ENCODE data around the gene ENPP3. TPM values are rescaled to one million over a fixed set of nuclear protein-coding genes. Genes with fewer than 3 reads are reported as not detected.

ENPP3 gene
- total and polyA plus RNA-seq, 2 donors (not counting 1 experiment from before 2014, with no cell fraction given) = 0.18 to 0.25 TPM

GRCh38 chr6:131628726-131629125 lies 8.4 kb upstream of the ENPP3 start:
- no peaks in the 10 kb centered on the region for H4K20me1 ChIP-seq (ENCODE audit: control insufficient read depth, insufficient read depth, low read length, poor library complexity, severe bottlenecking)
- H3K4me3 Mint-ChIP-seq = peak overlapping the region; percentile 98
- CTCF ChIA-PET = interaction anchor here (0.6 to 3.3 kb wide), 28 partner anchors 8 to 1620 kb away, joined by 3 to 15 read pairs (median 4); partner anchors contain the start of gene ENPP3
- peaks cover 0 to under 1% (median 0%) of the 10 kb centered on the region in 4 experiments for H3K27me3 ChIP-seq (replicated peaks in 1 of 4; ENCODE audit: control extremely low read depth in 1 of 4, control insufficient read depth in 3 of 4, insufficient read depth in 4 of 4, low read length in 3 of 4)
- peaks cover 25% of the 10 kb centered on the region for H3K4me1 Mint-ChIP-seq
- H3K9me3 Mint-ChIP-seq (ENCODE audit: insufficient read depth) = no peaks in the 10 kb centered on the region
- DNase-seq (no peak), ATAC-seq (ENCODE audit: low read depth) (no peak)
- H3K9ac ChIP-seq (ENCODE audit: low read length) = peak overlapping the region; percentile 87
- H3K4me3 ChIP-seq (ENCODE audit: control extremely low read depth in 1 of 5, extremely low read depth in 1 of 5, insufficient read depth in 1 of 5, low read depth in 2 of 5, low read length in 4 of 5) = peak overlapping the region in 4 of 5 experiments; percentile 82 to 91 (median 87)
- H3K79me2 ChIP-seq (ENCODE audit: control insufficient read depth, insufficient read depth, low read length) = peaks cover 26% of the 10 kb centered on the region
- WGBS (ENCODE audit: insufficient coverage) = no CpG with 5 or more reads among the region's 1 CpG
- H3K36me3 ChIP-seq (replicated peaks in 1 of 2; ENCODE audit: control extremely low read depth in 1 of 2, control insufficient read depth in 1 of 2, extremely low read depth in 1 of 2, insufficient read depth in 2 of 2, low read length in 1 of 2) = peaks cover 11% of the 10 kb centered on the region in 2 experiments
- POLR2A ChIA-PET = interaction anchor here (0.7 to 0.9 kb wide), 2 partner anchors 8 to 430 kb away, joined by 3 read pairs; no protein-coding TSS in a partner anchor
- H3K27ac ChIP-seq (ENCODE audit: low read length in 2 of 2) = no peak overlapping the region
- peak overlapping the region; percentile 74 for H3K4me2 ChIP-seq (replicated peaks; ENCODE audit: low read depth, low read length, poor library complexity, severe bottlenecking)
- peak overlapping the region; percentile 98 for H2AFZ ChIP-seq (ENCODE audit: insufficient read depth, low read depth, low read length, poor library complexity, severe bottlenecking)
- no peak overlapping the region for H3K27ac Mint-ChIP-seq
- TF ChIP-seq CTCF (IDR thresholded peaks at IDR 0.05) (no peak), EZH2 (IDR thresholded peaks at IDR 0.05; ENCODE audit: borderline replicate concordance, insufficient read depth, low read depth, low read length, poor library complexity, severe bottlenecking) (no peak)
- peaks cover 9 to 11% of the 10 kb centered on the region in 2 donors for H3K4me1 ChIP-seq (ENCODE audit: control insufficient read depth in 2 of 2, insufficient read depth in 2 of 2, low read length in 2 of 2)
- no peaks in the 10 kb centered on the region for H3K9me3 ChIP-seq (ENCODE audit: control extremely low read depth in 1 of 3, control insufficient read depth in 2 of 3, insufficient read depth in 1 of 3, low read length in 2 of 3)
- peaks cover 4% of the 10 kb centered on the region for H3K27me3 Mint-ChIP-seq
- intact Hi-C loops (cut with micrococcal nuclease) = loop anchor here (1.0 to 10.0 kb wide), 7 partner anchors 54 to 743 kb away; partner anchors contain the start of genes AKAP7 and ENPP1

- POLR2A ChIA-PET = no interaction called here
- TF ChIP-seq EZH2 (IDR thresholded peaks at IDR 0.05; ENCODE audit: borderline replicate concordance, insufficient read depth, low read depth, low read length, poor library complexity, severe bottlenecking) = no peak
- H3K4me3 Mint-ChIP-seq = no peak overlapping the region
- H3K4me1 Mint-ChIP-seq = peaks cover 25% of the 10 kb centered on the region
- ATAC-seq (ENCODE audit: low read depth) (no peak), DNase-seq (no peak)
- no peaks in the 10 kb centered on the region for H4K20me1 ChIP-seq (ENCODE audit: control insufficient read depth, insufficient read depth, low read length, poor library complexity, severe bottlenecking)
- H3K27me3 Mint-ChIP-seq = peaks cover 9% of the 10 kb centered on the region
- H3K4me2 ChIP-seq (replicated peaks; ENCODE audit: low read depth, low read length, poor library complexity, severe bottlenecking) = no peak overlapping the region
- intact Hi-C loops (cut with micrococcal nuclease) = loop anchor here (2.0 to 10.0 kb wide), 4 partner anchors 53 to 725 kb away; partner anchors contain the start of genes AKAP7 and ENPP1
- H3K9me3 Mint-ChIP-seq (ENCODE audit: insufficient read depth) = no peaks in the 10 kb centered on the region
- peaks cover 2 to 3% of the 10 kb centered on the region in 2 experiments for H3K36me3 ChIP-seq (replicated peaks in 1 of 2; ENCODE audit: control extremely low read depth in 1 of 2, control insufficient read depth in 1 of 2, extremely low read depth in 1 of 2, insufficient read depth in 2 of 2, low read length in 1 of 2)
- H3K27ac ChIP-seq (ENCODE audit: low read length in 2 of 2) = no peak overlapping the region
- H3K4me1 ChIP-seq (ENCODE audit: control insufficient read depth in 2 of 2, insufficient read depth in 2 of 2, low read length in 2 of 2) = peaks cover 9 to 11% of the 10 kb centered on the region in 2 donors
- no peak overlapping the region for H3K27ac Mint-ChIP-seq
- peaks cover 24% of the 10 kb centered on the region for H3K79me2 ChIP-seq (ENCODE audit: control insufficient read depth, insufficient read depth, low read length)
- H3K27me3 ChIP-seq (replicated peaks in 1 of 4; ENCODE audit: control extremely low read depth in 1 of 4, control insufficient read depth in 3 of 4, insufficient read depth in 4 of 4, low read length in 3 of 4) = peaks cover 0 to 3% (median 0%) of the 10 kb centered on the region in 4 experiments
- 75% methylated on average over 2 of the region's 2 CpGs for WGBS (ENCODE audit: insufficient coverage)
- H3K9me3 ChIP-seq (ENCODE audit: control extremely low read depth in 1 of 3, control insufficient read depth in 2 of 3, insufficient read depth in 1 of 3, low read length in 2 of 3) = no peaks in the 10 kb centered on the region
- no peak overlapping the region for H3K9ac ChIP-seq (ENCODE audit: low read length)
- H3K4me3 ChIP-seq (ENCODE audit: control extremely low read depth in 1 of 5, extremely low read depth in 1 of 5, insufficient read depth in 1 of 5, low read depth in 2 of 5, low read length in 4 of 5) = no peak overlapping the region
- CTCF ChIA-PET = interaction anchor here (0.8 to 3.3 kb wide), 3 partner anchors 9 to 745 kb away, joined by 3 to 15 read pairs (median 11); no protein-coding TSS in a partner anchor
- H2AFZ ChIP-seq (ENCODE audit: insufficient read depth, low read depth, low read length, poor library complexity, severe bottlenecking) = peak overlapping the region; percentile 98
Observed at GRCh38 chr6:131629651-131630050, 7.5 kb upstream of the ENPP3 start.
